GM23338 (cell line): ENCODE data around the gene C14orf180. TPM values are rescaled to one million over a fixed set of nuclear protein-coding genes. Genes with fewer than 3 reads are reported as not detected.

Source experiments
- ATAC-seq: fragments of 200-7000 bp; cut with Tn5 transposase; 3 replicates; pipeline ENCODE4 v1.9.1; 2020
- DNase-seq: peaks from one replicate; pipeline ENCODE4 v3.0.0-alpha.2; 2015; ENCODE audit warnings: low spot score
- H2AFZ ChIP-seq: fragments of 200-600 bp; sonication (generic); 2 replicates; pipeline ENCODE4 v1.8.0; 2016; ENCODE audit warnings: antibody characterized with exemption, mild to moderate bottlenecking, moderate library complexity
- H3F3A ChIP-seq: fragments of 200-600 bp; sonication (generic); replicated peaks from 2 replicates; pipeline ENCODE4 v1.8.0; 2017; ENCODE audit warnings: antibody characterized with exemption, mixed run types, low read depth
- H3K27ac ChIP-seq: fragments of 200-600 bp; sonication (generic); 2 replicates; pipeline ENCODE4 v1.6.1; 2016; ENCODE audit warnings: low read depth
- H3K27me3 ChIP-seq: fragments of 200-600 bp; sonication (generic); 2 replicates; pipeline ENCODE4 v1.8.0; 2016; ENCODE audit warnings: mild to moderate bottlenecking, mixed run types, moderate library complexity; ENCODE audit not compliant: insufficient read depth
- H3K36me3 ChIP-seq: fragments of 200-600 bp; sonication (generic); 2 replicates; pipeline ENCODE4 v1.8.0; 2016; ENCODE audit warnings: mild to moderate bottlenecking; ENCODE audit not compliant: insufficient read depth
- H3K4me1 ChIP-seq: fragments of 200-600 bp; sonication (generic); 2 replicates; pipeline ENCODE4 v1.8.0; 2016; ENCODE audit warnings: mild to moderate bottlenecking, moderate library complexity; ENCODE audit not compliant: insufficient read depth
- H3K4me2 ChIP-seq: fragments of 200-600 bp; sonication (generic); 2 replicates; pipeline ENCODE4 v1.7.1; 2017; ENCODE audit warnings: mixed run types
- H3K4me3 ChIP-seq: fragments of 200-600 bp; sonication (generic); 2 replicates; pipeline ENCODE4 v1.6.1; 2016; ENCODE audit warnings: mixed run types
- H3K79me2 ChIP-seq: fragments of 200-600 bp; sonication (generic); replicated peaks from 2 replicates; pipeline ENCODE4 v1.8.0; 2017; ENCODE audit warnings: mild to moderate bottlenecking; ENCODE audit not compliant: insufficient read depth
- H3K9me2 ChIP-seq: fragments of 200-600 bp; sonication (generic); 2 replicates; pipeline ENCODE4 v1.8.0; 2017; ENCODE audit not compliant: insufficient read depth
- H4K20me1 ChIP-seq: fragments of 200-600 bp; sonication (generic); replicated peaks from 2 replicates; pipeline ENCODE4 v1.8.0; 2017; ENCODE audit warnings: mild to moderate bottlenecking; ENCODE audit not compliant: insufficient read depth
- H3K27ac Mint-ChIP-seq: 2 replicates; pipeline ENCODE4 v1.8.0; 2020; ENCODE audit warnings: inconsistent platforms, mild to moderate bottlenecking, moderate library complexity, mixed read lengths
- H3K27me3 Mint-ChIP-seq: 3 replicates; pipeline ENCODE4 v1.8.0; 2022; ENCODE audit warnings: low read depth, mild to moderate bottlenecking, moderate library complexity, mixed read lengths, inconsistent platforms; ENCODE audit not compliant: insufficient read depth, poor library complexity
- H3K36me3 Mint-ChIP-seq: 3 replicates; pipeline ENCODE4 v1.8.0; 2021; ENCODE audit warnings: low read depth, mild to moderate bottlenecking, inconsistent platforms, moderate library complexity, mixed read lengths
- H3K4me1 Mint-ChIP-seq: 3 replicates; pipeline ENCODE4 v1.8.0; 2020; ENCODE audit warnings: mild to moderate bottlenecking, inconsistent platforms, mixed read lengths
- H3K4me3 Mint-ChIP-seq: 3 replicates; pipeline ENCODE4 v1.8.0; 2021; ENCODE audit warnings: moderate library complexity, mild to moderate bottlenecking, inconsistent platforms, mixed read lengths
- H3K9me3 Mint-ChIP-seq: 3 replicates; pipeline ENCODE4 v1.8.0; 2020; ENCODE audit warnings: moderate library complexity, mild to moderate bottlenecking, inconsistent platforms, mixed read lengths
- CTCF ChIP-seq, 2 experiments: fragments of 200-600 bp in 1 of 2; sonication (generic) in 1 of 2; conservative IDR thresholded peaks; 2 replicates each; pipeline versions ENCODE4 v1.5.1 to v1.6.1; 2016 to 2017; ENCODE audit warnings: antibody characterized with exemption in 2 of 2, low read depth in 2 of 2, mild to moderate bottlenecking in 2 of 2, moderate library complexity in 1 of 2
- EZH2 ChIP-seq: fragments of 200-600 bp; sonication (generic); IDR thresholded peaks from one replicate; pipeline ENCODE4 v1.8.0; 2017; ENCODE audit warnings: antibody characterized with exemption, mild to moderate bottlenecking, low read depth; ENCODE audit not compliant: unreplicated experiment
- ZNF462 ChIP-seq: fragments of 250-450 bp; sonication (Bioruptor Pico); IDR thresholded peaks from 2 replicates; pipeline ENCODE4 v1.5.0; 2020; ENCODE audit warnings: mild to moderate bottlenecking, moderate library complexity
- polyA plus RNA-seq: library from polyadenylated mRNA; unstranded; fragments of >200 nt; fragmentation: Nextera tagmentation; extraction: Ambion mirVana; gene quantifications from 2 replicates; pipeline ENCODE4 v1.2.1, GENCODE V29; 2016
- total RNA-seq: library from RNA; depleted of rRNA; stranded (reverse); fragments of >200 nt; shearing (Covaris generic); gene quantifications from 2 replicates; pipeline ENCODE4 v1.2.3, GENCODE V29; 2014

The C14orf180 gene
- total and polyA plus RNA-seq, 2 experiments from 2014 or later = not detected

GRCh38 chr14:104584557-104584956, 5.0 kb downstream of the C14orf180 start:
- Histone ChIP-seq H3F3A (no peaks in the 10 kb centered on the region), H3K4me1 (no peaks in the 10 kb centered on the region), H3K9me2 (no peaks in the 10 kb centered on the region), H3K36me3 (no peaks in the 10 kb centered on the region), H3K4me2 (no peak overlapping the region), H3K27ac (no peak overlapping the region), H4K20me1 (no peaks in the 10 kb centered on the region), H3K79me2 (no peaks in the 10 kb centered on the region), H2AFZ (no peak overlapping the region), H3K27me3 (no peaks in the 10 kb centered on the region), H3K4me3 (no peak overlapping the region)
- peaks cover 4% of the 10 kb centered on the region; the same call in 2 of the 3 replicates for H3K4me1 Mint-ChIP-seq
- H3K9me3 Mint-ChIP-seq = no peaks in the 10 kb centered on the region
- ATAC-seq = no peak
- DNase-seq = no peak
- TF ChIP-seq CTCF (conservative IDR thresholded peaks at IDR 0.05; ENCODE audit: low read depth in 2 of 2) (no peak), ZNF462 (CRISPR knock-in tag) (no peak), EZH2 (no peak)
- H3K27me3 Mint-ChIP-seq = peaks cover 5% of the 10 kb centered on the region
- H3K4me3 Mint-ChIP-seq = no peak overlapping the region
- no peak overlapping the region for H3K27ac Mint-ChIP-seq
- H3K36me3 Mint-ChIP-seq = no peaks in the 10 kb centered on the region
